T-helper 1 cell treated with Interleukin-12 subunit alpha and Interleukin-12 subunit beta and Interleukin-4 antibody, amounts not matched to agents 30 μg/mL and 1 μg/mL, for 36 hours (primary cell): Measurements from ENCODE around the gene SLC39A10.

Source experiments
- H3K27ac Mint-ChIP-seq: one replicate; pipeline ENCODE4 v1.8.0; 2021; ENCODE audit warnings: mild to moderate bottlenecking, mixed read lengths
- H3K27me3 Mint-ChIP-seq: one replicate; pipeline ENCODE4 v1.8.0; 2021; ENCODE audit warnings: low read depth, mixed read lengths
- H3K36me3 Mint-ChIP-seq: one replicate; pipeline ENCODE4 v1.8.0; 2021; ENCODE audit warnings: low read depth, mixed read lengths
- H3K4me1 Mint-ChIP-seq: one replicate; pipeline ENCODE4 v1.8.0; 2021; ENCODE audit warnings: low read depth, mixed read lengths
- H3K4me3 Mint-ChIP-seq: one replicate; pipeline ENCODE4 v1.8.0; 2021; ENCODE audit warnings: mild to moderate bottlenecking, moderate library complexity, mixed read lengths
- H3K9me3 Mint-ChIP-seq: one replicate; pipeline ENCODE4 v1.8.0; 2021; ENCODE audit warnings: mixed read lengths

The SLC39A10 gene

GRCh38 chr2:195656859-195657633 is at the start of gene SLC39A10:
Gene SLC39A10 (plus strand): TSS chr2:195657226. CDS start chr2:195680043, 22,817 bp downstream.
- H3K36me3 Mint-ChIP-seq, result peaks cover 32% of the 10 kb centered on the region
- H3K9me3 Mint-ChIP-seq, result peaks cover under 1% of the 10 kb centered on the region
- peaks cover 21% of the 10 kb centered on the region for H3K4me1 Mint-ChIP-seq
- H3K27me3 Mint-ChIP-seq, result no peaks in the 10 kb centered on the region
- peak within 1 kb of the TSS; percentile 99 for H3K27ac Mint-ChIP-seq
- H3K4me3 Mint-ChIP-seq, result peak within 1 kb of the TSS; percentile 98

- Mint-ChIP-seq H3K4me3 (no peak overlapping the region), H3K27ac (no peak overlapping the region), H3K4me1 (peaks cover 15% of the 10 kb centered on the region), H3K9me3 (peaks cover 2% of the 10 kb centered on the region), H3K36me3 (peaks cover 4% of the 10 kb centered on the region), H3K27me3 (no peaks in the 10 kb centered on the region)
Measured at GRCh38 chr2:195608768-195609454, 48.1 kb upstream of the SLC39A10 start.

GRCh38 chr2:195610717-195611116 is 46.3 kb upstream of the SLC39A10 start:
- no peak overlapping the region for H3K27ac Mint-ChIP-seq
- peaks cover 15% of the 10 kb centered on the region for H3K4me1 Mint-ChIP-seq
- H3K27me3 Mint-ChIP-seq, result no peaks in the 10 kb centered on the region
- no peak overlapping the region for H3K4me3 Mint-ChIP-seq
- peaks cover 4% of the 10 kb centered on the region for H3K36me3 Mint-ChIP-seq
- H3K9me3 Mint-ChIP-seq, result peaks cover 2% of the 10 kb centered on the region

GRCh38 chr2:195612611-195613495 is 44.2 kb upstream of the SLC39A10 start:
- Mint-ChIP-seq H3K27me3 (no peaks in the 10 kb centered on the region), H3K9me3 (no peaks in the 10 kb centered on the region), H3K4me3 (no peak overlapping the region), H3K27ac (no peak overlapping the region), H3K36me3 (no peaks in the 10 kb centered on the region), H3K4me1 (peaks cover 11% of the 10 kb centered on the region)

- no peaks in the 10 kb centered on the region for H3K27me3 Mint-ChIP-seq
- peak overlapping the region; percentile 45 for H3K27ac Mint-ChIP-seq
- no peaks in the 10 kb centered on the region for H3K9me3 Mint-ChIP-seq
Measured at GRCh38 chr2:195613922-195614321, 43.1 kb upstream of the SLC39A10 start.

GRCh38 chr2:195619590-195619989 is 37.4 kb upstream of the SLC39A10 start:
- H3K9me3 Mint-ChIP-seq, result no peaks in the 10 kb centered on the region
- H3K4me3 Mint-ChIP-seq, result no peak overlapping the region
- H3K27ac Mint-ChIP-seq, result no peak overlapping the region
- H3K27me3 Mint-ChIP-seq, result no peaks in the 10 kb centered on the region
- no peaks in the 10 kb centered on the region for H3K36me3 Mint-ChIP-seq
- H3K4me1 Mint-ChIP-seq, result no peaks in the 10 kb centered on the region

More at GRCh38 chr2:195613922-195614321, 43.1 kb upstream of the SLC39A10 start:
- Mint-ChIP-seq H3K4me1 (peaks cover 11% of the 10 kb centered on the region), H3K36me3 (no peaks in the 10 kb centered on the region), H3K4me3 (no peak overlapping the region)

- H3K36me3 Mint-ChIP-seq, result no peaks in the 10 kb centered on the region
- no peak overlapping the region for H3K4me3 Mint-ChIP-seq
- H3K9me3 Mint-ChIP-seq, result no peaks in the 10 kb centered on the region
Measured at GRCh38 chr2:195620501-195620900, 36.5 kb upstream of the SLC39A10 start.

GRCh38 chr2:195622966-195623365 is 34.1 kb upstream of the SLC39A10 start:
- no peaks in the 10 kb centered on the region for H3K27me3 Mint-ChIP-seq
- no peaks in the 10 kb centered on the region for H3K9me3 Mint-ChIP-seq
- H3K27ac Mint-ChIP-seq, result no peak overlapping the region
- H3K4me1 Mint-ChIP-seq, result peaks cover 2% of the 10 kb centered on the region
- no peak overlapping the region for H3K4me3 Mint-ChIP-seq
- H3K36me3 Mint-ChIP-seq, result no peaks in the 10 kb centered on the region

More at GRCh38 chr2:195620501-195620900, 36.5 kb upstream of the SLC39A10 start:
- Mint-ChIP-seq H3K27ac (no peak overlapping the region), H3K4me1 (no peaks in the 10 kb centered on the region), H3K27me3 (no peaks in the 10 kb centered on the region)

GRCh38 chr2:195626507-195626906 is 30.5 kb upstream of the SLC39A10 start:
- H3K27ac Mint-ChIP-seq, result no peak overlapping the region
- H3K4me1 Mint-ChIP-seq, result peaks cover 2% of the 10 kb centered on the region
- no peaks in the 10 kb centered on the region for H3K27me3 Mint-ChIP-seq
- H3K36me3 Mint-ChIP-seq, result peaks cover 4% of the 10 kb centered on the region
- H3K4me3 Mint-ChIP-seq, result no peak overlapping the region
- no peaks in the 10 kb centered on the region for H3K9me3 Mint-ChIP-seq

- H3K4me3 Mint-ChIP-seq, result no peak overlapping the region
- H3K27ac Mint-ChIP-seq, result no peak overlapping the region
- no peaks in the 10 kb centered on the region for H3K27me3 Mint-ChIP-seq
- peaks cover 4% of the 10 kb centered on the region for H3K36me3 Mint-ChIP-seq
- no peaks in the 10 kb centered on the region for H3K9me3 Mint-ChIP-seq
- H3K4me1 Mint-ChIP-seq, result peaks cover 2% of the 10 kb centered on the region
Measured at GRCh38 chr2:195628666-195629065, 28.4 kb upstream of the SLC39A10 start.

- no peak overlapping the region for H3K4me3 Mint-ChIP-seq
- H3K9me3 Mint-ChIP-seq, result peaks cover 5% of the 10 kb centered on the region
- no peaks in the 10 kb centered on the region for H3K4me1 Mint-ChIP-seq
- no peak overlapping the region for H3K27ac Mint-ChIP-seq
- peaks cover 8% of the 10 kb centered on the region for H3K36me3 Mint-ChIP-seq
- no peaks in the 10 kb centered on the region for H3K27me3 Mint-ChIP-seq
Measured at GRCh38 chr2:195632856-195633572, 24.0 kb upstream of the SLC39A10 start.

GRCh38 chr2:195633573-195633870 is 23.5 kb upstream of the SLC39A10 start:
- Mint-ChIP-seq H3K36me3 (peaks cover 8% of the 10 kb centered on the region), H3K4me1 (no peaks in the 10 kb centered on the region)

GRCh38 chr2:195633974-195634373 is 23.1 kb upstream of the SLC39A10 start:
- H3K27ac Mint-ChIP-seq, result no peak overlapping the region
- peaks cover 5% of the 10 kb centered on the region for H3K9me3 Mint-ChIP-seq
- H3K36me3 Mint-ChIP-seq, result peaks cover 8% of the 10 kb centered on the region
- no peaks in the 10 kb centered on the region for H3K4me1 Mint-ChIP-seq
- no peaks in the 10 kb centered on the region for H3K27me3 Mint-ChIP-seq
- no peak overlapping the region for H3K4me3 Mint-ChIP-seq

More at GRCh38 chr2:195633573-195633870, 23.5 kb upstream of the SLC39A10 start:
- no peak overlapping the region for H3K27ac Mint-ChIP-seq
- H3K27me3 Mint-ChIP-seq, result no peaks in the 10 kb centered on the region
- H3K4me3 Mint-ChIP-seq, result no peak overlapping the region
- H3K9me3 Mint-ChIP-seq, result peaks cover 5% of the 10 kb centered on the region

- H3K9me3 Mint-ChIP-seq, result peaks cover 5% of the 10 kb centered on the region
- H3K27me3 Mint-ChIP-seq, result no peaks in the 10 kb centered on the region
- H3K4me1 Mint-ChIP-seq, result no peaks in the 10 kb centered on the region
- no peak overlapping the region for H3K4me3 Mint-ChIP-seq
- no peak overlapping the region for H3K27ac Mint-ChIP-seq
- H3K36me3 Mint-ChIP-seq, result peaks cover 4% of the 10 kb centered on the region
Measured at GRCh38 chr2:195636890-195637289, 20.1 kb upstream of the SLC39A10 start.
